CD14-positive monocyte (primary cell): ENCODE measurements around the gene PLXNA4. TPM values are rescaled to one million over a fixed set of nuclear protein-coding genes. Genes with fewer than 3 reads are reported as not detected.

Experiments used
- DNase-seq, 3 donors: peaks; one replicate each; pipeline ENCODE4 v3.0.0-alpha.2; 2011 to 2022
- H2AFZ ChIP-seq: 2 replicates; pipeline ENCODE4 v1.6.0; 2012; ENCODE audit warnings: mild to moderate bottlenecking, low read depth, low read length, inconsistent platforms; ENCODE audit not compliant: insufficient read depth, poor library complexity, severe bottlenecking
- H3K27ac ChIP-seq, 2 donors: 1 replicate in 1 of 2; 2 replicates in 1 of 2; pipeline ENCODE4 v1.5.1; 2012 to 2013; ENCODE audit warnings: low read length in 2 of 2, control low read depth in 1 of 2, inconsistent platforms in 1 of 2, low read depth in 1 of 2, mild to moderate bottlenecking in 1 of 2
- H3K27me3 ChIP-seq, 2 donors: one replicate each; pipeline versions ENCODE4 v1.6.0 to v1.6.1; 2011 to 2013; ENCODE audit warnings: low read length in 2 of 2; ENCODE audit not compliant: control insufficient read depth in 2 of 2, insufficient read depth in 2 of 2
- H3K36me3 ChIP-seq, 2 donors: replicated peaks in 1 of 2; 1 replicate in 1 of 2; 2 replicates in 1 of 2; pipeline versions ENCODE4 v1.5.1 to v1.6.1; 2012 to 2013; ENCODE audit warnings: low read length in 2 of 2, control low read depth in 1 of 2, inconsistent platforms in 1 of 2, mild to moderate bottlenecking in 1 of 2; ENCODE audit not compliant: insufficient read depth in 2 of 2, control insufficient read depth in 1 of 2
- H3K4me1 ChIP-seq, 2 donors: 1 replicate in 1 of 2; 2 replicates in 1 of 2; pipeline versions ENCODE4 v1.5.1 to v1.6.1; 2012 to 2013; ENCODE audit warnings: low read length in 2 of 2, control low read depth in 1 of 2, inconsistent platforms in 1 of 2, mild to moderate bottlenecking in 1 of 2, moderate library complexity in 1 of 2; ENCODE audit not compliant: insufficient read depth in 2 of 2, control insufficient read depth in 1 of 2
- H3K4me2 ChIP-seq: replicated peaks from 2 replicates; pipeline ENCODE3; 2012; ENCODE audit warnings: low read length, moderate library complexity, mild to moderate bottlenecking; ENCODE audit not compliant: poor library complexity, severe bottlenecking; ENCODE audit errors: extremely low read depth
- H3K4me3 ChIP-seq, 3 experiments: fragments of 200-600 bp in 1 of 3; sonication (generic) in 1 of 3; replicated peaks in 1 of 3; 1 replicate in 2 of 3; 2 replicates in 1 of 3; pipeline ENCODE4 v1.5.1; 2011 to 2013; ENCODE audit warnings: low read length in 3 of 3, mild to moderate bottlenecking in 3 of 3, control low read depth in 2 of 3, low read depth in 2 of 3, inconsistent platforms in 1 of 3, moderate library complexity in 1 of 3
- H3K79me2 ChIP-seq: 2 replicates; pipeline ENCODE4 v1.6.0; 2012; ENCODE audit warnings: mild to moderate bottlenecking, control low read depth, inconsistent platforms, low read length, moderate library complexity; ENCODE audit not compliant: insufficient read depth
- H3K9ac ChIP-seq: 2 replicates; pipeline ENCODE4 v1.6.0; 2017; ENCODE audit warnings: low read length, mild to moderate bottlenecking; ENCODE audit not compliant: insufficient read depth, poor library complexity, severe bottlenecking
- H3K9me3 ChIP-seq, 2 donors: replicated peaks in 1 of 2; 1 replicate in 1 of 2; 2 replicates in 1 of 2; pipeline versions ENCODE4 v1.5.1 to v1.6.1; 2012 to 2013; ENCODE audit warnings: low read length in 2 of 2, control low read depth in 1 of 2; ENCODE audit not compliant: control insufficient read depth in 1 of 2, insufficient read depth in 1 of 2
- H4K20me1 ChIP-seq: 2 replicates; pipeline ENCODE4 v1.6.0; 2012; ENCODE audit warnings: mild to moderate bottlenecking, low read length, control low read depth, moderate library complexity; ENCODE audit not compliant: insufficient read depth
- H3K27ac Mint-ChIP-seq, 7 donors: one replicate each; pipeline ENCODE4 v1.8.0; 2020; ENCODE audit warnings: mild to moderate bottlenecking in 7 of 7, mixed read lengths in 7 of 7, moderate library complexity in 6 of 7, inconsistent platforms in 2 of 7
- H3K27me3 Mint-ChIP-seq, 3 donors: one replicate each; pipeline ENCODE4 v1.8.0; 2021 to 2022; ENCODE audit warnings: low read depth in 3 of 3, mild to moderate bottlenecking in 3 of 3, mixed read lengths in 3 of 3, moderate library complexity in 3 of 3, inconsistent platforms in 1 of 3
- H3K36me3 Mint-ChIP-seq, 2 donors: one replicate each; pipeline ENCODE4 v1.8.0; 2020; ENCODE audit warnings: mixed read lengths in 2 of 2, inconsistent platforms in 1 of 2, mild to moderate bottlenecking in 1 of 2
- H3K4me1 Mint-ChIP-seq: one replicate; pipeline ENCODE4 v1.8.0; 2020; ENCODE audit warnings: mild to moderate bottlenecking, mixed read lengths
- H3K4me3 Mint-ChIP-seq, 2 donors: one replicate each; pipeline ENCODE4 v1.8.0; 2020; ENCODE audit warnings: mild to moderate bottlenecking in 2 of 2, mixed read lengths in 2 of 2, moderate library complexity in 1 of 2
- H3K9me3 Mint-ChIP-seq, 7 donors: one replicate each; pipeline ENCODE4 v1.8.0; 2020 to 2022; ENCODE audit warnings: mixed read lengths in 7 of 7, mild to moderate bottlenecking in 6 of 7, moderate library complexity in 6 of 7, inconsistent platforms in 2 of 7
- WGBS: methylation state at CpG from one replicate; pipeline ENCODE4 v1.1.5; 2013; ENCODE audit warnings: missing lambda C conversion rate; ENCODE audit not compliant: insufficient coverage; 5-methylcytosine and 5-hydroxymethylcytosine counted together
- intact Hi-C, 2 donors: fragments of 100-400 bp; cut with micrococcal nuclease; formaldehyde crosslinking; loops; one replicate each; pipeline versions ENCODE4 v1.15.0 to v1.15.1; 2023
- polyA plus RNA-seq, 3 donors: library from polyadenylated mRNA; depleted of rRNA in 1 of 3; unstranded in 2 of 3; stranded (reverse) in 1 of 3; fragments of 300-500 nt in 2 of 3; fragments of >200 nt in 1 of 3; fragmentation: Illumina TruSeq in 2 of 3; gene quantifications; 1 replicate in 2 of 3; 2 replicates in 1 of 3; pipeline ENCODE4 v1.2.3, GENCODE V29; 2012 to 2021
- TF ChIP-seq, protein P1 (sequence below): fragments of 200-600 bp; IDR thresholded peaks from one replicate; pipeline ENCODE4 v1.8.0; 2022; ENCODE audit warnings: antibody characterized with exemption, mild to moderate bottlenecking

The PLXNA4 gene
- polyA plus RNA-seq, 3 donors = not detected

DNA sequence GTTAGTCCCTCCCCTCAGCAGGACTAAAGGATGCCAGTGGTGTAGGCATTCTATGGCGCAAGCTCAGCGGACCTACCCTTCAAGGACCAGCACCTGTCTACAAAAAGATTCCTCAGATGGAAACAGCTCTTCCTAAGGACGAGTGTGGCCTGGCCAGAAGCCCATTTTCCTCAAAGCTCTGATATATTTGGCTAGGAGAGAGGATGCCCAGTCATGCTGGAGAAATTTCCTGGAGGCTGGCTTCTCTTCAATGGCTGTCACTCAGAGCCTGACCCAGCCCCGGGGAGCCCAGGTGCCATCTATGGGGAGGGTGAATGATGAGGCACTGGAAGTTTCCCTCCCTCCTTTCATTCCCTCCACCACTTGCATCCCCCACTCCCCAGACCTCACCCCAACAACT lies 111.5 kb downstream of the PLXNA4 start:
- Histone ChIP-seq H3K4me1 (peaks cover 0 to 6% of the 10 kb centered on the region in 2 donors), H4K20me1 (no peaks in the 10 kb centered on the region), H3K36me3 (no peaks in the 10 kb centered on the region), H3K9me3 (no peaks in the 10 kb centered on the region), H3K79me2 (no peaks in the 10 kb centered on the region), H3K27me3 (no peaks in the 10 kb centered on the region), H3K4me3 (no peak overlapping the region), H2AFZ (no peak overlapping the region), H3K9ac (no peak overlapping the region), H3K4me2 (no peak overlapping the region), H3K27ac (no peak overlapping the region)
- TF ChIP-seq, protein P1, sequence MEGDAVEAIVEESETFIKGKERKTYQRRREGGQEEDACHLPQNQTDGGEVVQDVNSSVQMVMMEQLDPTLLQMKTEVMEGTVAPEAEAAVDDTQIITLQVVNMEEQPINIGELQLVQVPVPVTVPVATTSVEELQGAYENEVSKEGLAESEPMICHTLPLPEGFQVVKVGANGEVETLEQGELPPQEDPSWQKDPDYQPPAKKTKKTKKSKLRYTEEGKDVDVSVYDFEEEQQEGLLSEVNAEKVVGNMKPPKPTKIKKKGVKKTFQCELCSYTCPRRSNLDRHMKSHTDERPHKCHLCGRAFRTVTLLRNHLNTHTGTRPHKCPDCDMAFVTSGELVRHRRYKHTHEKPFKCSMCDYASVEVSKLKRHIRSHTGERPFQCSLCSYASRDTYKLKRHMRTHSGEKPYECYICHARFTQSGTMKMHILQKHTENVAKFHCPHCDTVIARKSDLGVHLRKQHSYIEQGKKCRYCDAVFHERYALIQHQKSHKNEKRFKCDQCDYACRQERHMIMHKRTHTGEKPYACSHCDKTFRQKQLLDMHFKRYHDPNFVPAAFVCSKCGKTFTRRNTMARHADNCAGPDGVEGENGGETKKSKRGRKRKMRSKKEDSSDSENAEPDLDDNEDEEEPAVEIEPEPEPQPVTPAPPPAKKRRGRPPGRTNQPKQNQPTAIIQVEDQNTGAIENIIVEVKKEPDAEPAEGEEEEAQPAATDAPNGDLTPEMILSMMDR = no peak
- no CpG with 5 or more reads among the region's 4 CpGs for WGBS
- H3K27me3 Mint-ChIP-seq = peaks cover 3 to 15% (median 14%) of the 10 kb centered on the region in 3 donors
- H3K9me3 Mint-ChIP-seq = peaks cover 0 to 2% (median 0%) of the 10 kb centered on the region in 7 donors
- no peak for DNase-seq
- H3K4me3 Mint-ChIP-seq = no peak overlapping the region
- peaks cover 11% of the 10 kb centered on the region for H3K4me1 Mint-ChIP-seq
- intact Hi-C loops = no loop called here
- no peaks in the 10 kb centered on the region for H3K36me3 Mint-ChIP-seq
- H3K27ac Mint-ChIP-seq = no peak overlapping the region

DNA sequence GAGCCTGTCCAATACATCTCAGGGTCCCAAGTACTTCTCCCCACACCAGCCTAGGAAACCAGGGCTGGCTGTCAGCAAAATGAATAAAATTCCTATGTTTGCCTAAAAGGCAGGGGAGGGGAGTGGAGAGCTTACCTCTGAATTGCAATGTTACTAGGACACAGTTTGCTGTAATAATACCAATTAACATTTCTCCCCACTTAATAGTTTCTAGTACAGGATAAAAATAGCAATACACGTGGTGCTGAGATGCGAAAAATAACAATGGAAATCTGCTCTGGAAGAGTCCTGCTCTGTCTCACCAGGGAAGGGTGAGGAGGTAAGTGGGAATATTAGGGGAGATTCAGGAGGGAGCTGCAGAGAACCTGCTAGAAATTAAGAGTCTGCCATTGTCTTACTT lies 112.3 kb downstream of the PLXNA4 start:
- no peak for DNase-seq
- H3K27me3 Mint-ChIP-seq = peaks cover 3 to 15% (median 14%) of the 10 kb centered on the region in 3 donors
- TF ChIP-seq, protein P1 = no peak
- Histone ChIP-seq H3K79me2 (no peaks in the 10 kb centered on the region), H3K9ac (no peak overlapping the region), H2AFZ (no peak overlapping the region), H3K4me1 (peaks cover 0 to 6% of the 10 kb centered on the region in 2 donors), H3K9me3 (no peaks in the 10 kb centered on the region), H3K27ac (no peak overlapping the region), H3K36me3 (no peaks in the 10 kb centered on the region), H4K20me1 (no peaks in the 10 kb centered on the region), H3K4me3 (no peak overlapping the region), H3K4me2 (no peak overlapping the region), H3K27me3 (no peaks in the 10 kb centered on the region)
- no peaks in the 10 kb centered on the region for H3K36me3 Mint-ChIP-seq
- no CpG with 5 or more reads among the region's 2 CpGs for WGBS
- peaks cover 0 to 2% (median 0%) of the 10 kb centered on the region in 7 donors for H3K9me3 Mint-ChIP-seq
- no peak overlapping the region for H3K27ac Mint-ChIP-seq
- H3K4me1 Mint-ChIP-seq = peaks cover 11% of the 10 kb centered on the region
- intact Hi-C loops = no loop called here
- H3K4me3 Mint-ChIP-seq = no peak overlapping the region
